Retinal pigment epithelial cell (primary cell): ENCODE data around the gene TBCD.
"Not testable (repeated sequence)": the region's sequence is repeated elsewhere in the genome, so short reads cannot be mapped to it uniquely, and the experiment has no call there.

ENCODE experiments used
- DNase-seq: peaks from one replicate; pipeline ENCODE4 v3.0.0-alpha.2; 2010; ENCODE audit warnings: low read depth
- H3K4me3 ChIP-seq: 2 replicates; pipeline ENCODE4 v1.5.1; 2011; ENCODE audit warnings: mild to moderate bottlenecking, low read length, control low read depth, moderate library complexity
- TF ChIP-seq, protein P1 (sequence below): conservative IDR thresholded peaks from 2 replicates; pipeline ENCODE4 v1.5.1; 2011; ENCODE audit warnings: low read depth, low read length, control low read depth, inconsistent platforms

Gene TBCD

DNA sequence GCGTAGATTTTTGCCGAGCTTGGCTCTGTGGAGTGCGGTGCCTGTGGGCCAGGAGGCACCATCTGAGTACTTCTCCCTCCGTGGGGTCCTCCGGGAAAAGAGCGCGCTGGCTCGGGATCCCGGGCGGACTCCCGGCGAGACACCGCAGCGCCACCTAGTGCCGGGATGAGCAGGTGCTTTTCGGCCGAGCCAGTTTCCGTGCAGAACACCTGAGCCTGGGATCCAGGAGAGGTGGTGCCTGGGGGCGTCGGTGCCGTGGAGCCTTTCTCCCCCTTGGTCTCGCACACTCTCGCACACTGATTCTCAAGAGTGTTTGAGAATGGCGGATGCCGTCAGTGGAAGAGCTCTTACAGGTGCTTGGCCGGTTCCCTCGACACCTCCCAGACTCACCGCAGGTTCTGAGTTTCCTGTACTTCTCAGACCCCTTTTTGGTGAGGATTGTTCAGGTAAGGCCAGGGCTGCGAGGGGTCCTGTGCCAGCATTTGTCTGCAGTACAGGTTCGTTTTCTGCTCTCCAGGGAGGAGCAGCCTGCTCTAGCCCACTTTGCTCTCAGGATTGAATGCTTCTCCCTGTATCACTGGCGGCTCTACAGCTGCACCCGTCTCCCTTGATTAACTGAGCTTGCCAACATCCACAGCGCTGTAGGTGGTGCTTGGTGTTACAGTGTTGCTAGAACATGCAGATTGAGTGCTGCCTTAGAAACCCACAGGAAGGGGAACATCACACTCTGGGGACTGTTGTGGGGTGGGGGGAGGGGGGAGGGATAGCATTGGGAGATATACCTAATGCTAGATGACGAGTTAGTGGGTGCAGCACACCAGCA lies 23.3 kb downstream of the TBCD start:
- peak overlapping the region; percentile 23 for H3K4me3 ChIP-seq
- no peak for DNase-seq
- TF ChIP-seq, protein P1, sequence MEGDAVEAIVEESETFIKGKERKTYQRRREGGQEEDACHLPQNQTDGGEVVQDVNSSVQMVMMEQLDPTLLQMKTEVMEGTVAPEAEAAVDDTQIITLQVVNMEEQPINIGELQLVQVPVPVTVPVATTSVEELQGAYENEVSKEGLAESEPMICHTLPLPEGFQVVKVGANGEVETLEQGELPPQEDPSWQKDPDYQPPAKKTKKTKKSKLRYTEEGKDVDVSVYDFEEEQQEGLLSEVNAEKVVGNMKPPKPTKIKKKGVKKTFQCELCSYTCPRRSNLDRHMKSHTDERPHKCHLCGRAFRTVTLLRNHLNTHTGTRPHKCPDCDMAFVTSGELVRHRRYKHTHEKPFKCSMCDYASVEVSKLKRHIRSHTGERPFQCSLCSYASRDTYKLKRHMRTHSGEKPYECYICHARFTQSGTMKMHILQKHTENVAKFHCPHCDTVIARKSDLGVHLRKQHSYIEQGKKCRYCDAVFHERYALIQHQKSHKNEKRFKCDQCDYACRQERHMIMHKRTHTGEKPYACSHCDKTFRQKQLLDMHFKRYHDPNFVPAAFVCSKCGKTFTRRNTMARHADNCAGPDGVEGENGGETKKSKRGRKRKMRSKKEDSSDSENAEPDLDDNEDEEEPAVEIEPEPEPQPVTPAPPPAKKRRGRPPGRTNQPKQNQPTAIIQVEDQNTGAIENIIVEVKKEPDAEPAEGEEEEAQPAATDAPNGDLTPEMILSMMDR: peak; percentile 88

DNA sequence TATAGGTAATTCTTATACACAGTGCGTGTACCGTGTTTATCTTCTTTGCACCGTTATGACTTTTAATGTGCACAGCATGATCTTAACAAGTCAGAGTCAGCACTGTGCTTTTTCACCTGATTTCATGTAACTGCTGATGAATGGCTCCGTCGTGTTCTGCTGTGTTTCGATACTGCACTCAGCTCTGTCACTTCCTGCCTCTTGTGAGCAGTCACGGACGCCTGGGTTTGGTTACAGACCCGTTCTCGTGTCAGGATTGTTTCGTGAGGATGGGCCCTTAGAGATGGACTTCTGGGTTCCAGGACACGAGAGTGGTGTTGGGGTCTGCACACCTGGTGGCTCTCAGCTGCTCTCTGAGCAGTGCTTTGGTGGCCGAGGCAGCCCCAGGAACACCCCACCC lies 24.6 kb downstream of the TBCD start:
- no peak for DNase-seq
- TF ChIP-seq, protein P1: no peak
- H3K4me3 ChIP-seq: no peak overlapping the region

DNA sequence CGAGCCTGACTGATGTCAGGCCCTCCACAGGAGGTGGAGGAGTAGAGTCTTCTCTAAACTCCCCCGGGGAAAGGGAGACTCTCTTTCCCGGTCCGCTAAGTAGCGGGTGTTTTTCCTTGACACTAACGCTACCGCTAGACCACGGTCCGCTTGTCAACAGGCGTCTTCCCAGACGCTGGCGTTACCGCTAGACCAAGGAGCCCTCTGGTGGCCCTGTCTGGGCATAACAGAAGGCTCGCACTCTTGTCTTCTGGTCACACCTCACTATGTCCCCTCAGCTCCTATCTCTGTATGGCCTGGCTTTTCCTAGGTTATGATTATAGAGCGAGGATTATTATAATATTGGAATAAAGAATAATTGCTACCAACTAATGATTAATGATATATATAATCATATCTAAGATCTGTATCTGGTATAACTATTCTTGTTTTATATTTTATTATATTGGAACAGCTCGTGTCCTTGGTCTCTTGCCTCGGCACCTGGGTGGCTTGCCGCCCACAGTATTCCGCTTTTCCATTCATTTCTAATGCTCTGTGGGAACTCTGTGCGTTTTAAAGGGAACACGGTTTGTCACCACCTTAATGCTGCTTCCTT lies 26.0 kb downstream of the TBCD start:
- DNase-seq, H3K4me3 ChIP-seq: not testable (repeated sequence)

DNA sequence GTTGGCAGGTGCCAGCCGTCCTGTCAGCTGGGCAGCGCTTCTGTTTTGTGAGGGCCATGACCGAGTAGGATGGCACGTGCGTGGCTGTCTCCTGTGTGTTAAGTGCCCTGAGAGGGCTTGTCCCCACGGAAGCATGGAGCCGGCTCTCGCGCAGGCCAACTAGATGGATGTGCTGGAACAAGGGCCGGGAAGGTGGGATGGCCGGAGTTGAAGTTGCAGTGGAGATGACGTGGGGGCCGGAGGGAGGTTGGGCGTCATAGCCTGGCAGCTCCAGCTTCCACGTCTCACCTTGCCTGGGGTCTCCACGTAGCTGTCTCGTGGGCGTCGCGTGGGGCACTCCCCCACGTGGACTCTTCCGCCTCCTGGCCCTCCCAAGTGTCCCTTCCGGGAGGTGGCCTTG lies 27.7 kb downstream of the TBCD start:
- TF ChIP-seq, protein P1: no peak
- DNase-seq: no peak

DNA sequence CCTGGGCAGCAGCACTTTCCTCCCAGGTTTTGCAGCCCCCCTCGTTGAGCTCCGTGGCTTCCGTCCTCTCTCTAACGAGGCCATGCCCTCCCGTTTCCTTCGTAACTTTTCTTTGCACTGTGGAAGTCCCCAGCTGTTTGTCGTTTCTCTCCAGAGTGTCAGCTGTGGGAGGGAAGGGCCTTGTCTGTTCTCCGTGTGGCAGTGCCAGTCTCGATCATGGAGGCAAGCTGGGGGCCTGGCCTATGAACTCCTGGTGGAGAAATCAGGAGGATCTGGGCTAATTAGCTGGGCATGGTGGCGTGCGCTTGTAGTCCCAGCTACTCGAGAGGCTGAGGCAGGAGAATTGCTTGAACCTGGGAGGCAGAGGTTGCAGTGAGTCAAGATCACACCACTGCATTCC lies 28.3 kb downstream of the TBCD start:
- no peak for DNase-seq
- H3K4me3 ChIP-seq: no peak overlapping the region
- TF ChIP-seq, protein P1: no peak

More for the DNA sequence above, 27.7 kb downstream of the TBCD start:
- H3K4me3 ChIP-seq: no peak overlapping the region

DNA sequence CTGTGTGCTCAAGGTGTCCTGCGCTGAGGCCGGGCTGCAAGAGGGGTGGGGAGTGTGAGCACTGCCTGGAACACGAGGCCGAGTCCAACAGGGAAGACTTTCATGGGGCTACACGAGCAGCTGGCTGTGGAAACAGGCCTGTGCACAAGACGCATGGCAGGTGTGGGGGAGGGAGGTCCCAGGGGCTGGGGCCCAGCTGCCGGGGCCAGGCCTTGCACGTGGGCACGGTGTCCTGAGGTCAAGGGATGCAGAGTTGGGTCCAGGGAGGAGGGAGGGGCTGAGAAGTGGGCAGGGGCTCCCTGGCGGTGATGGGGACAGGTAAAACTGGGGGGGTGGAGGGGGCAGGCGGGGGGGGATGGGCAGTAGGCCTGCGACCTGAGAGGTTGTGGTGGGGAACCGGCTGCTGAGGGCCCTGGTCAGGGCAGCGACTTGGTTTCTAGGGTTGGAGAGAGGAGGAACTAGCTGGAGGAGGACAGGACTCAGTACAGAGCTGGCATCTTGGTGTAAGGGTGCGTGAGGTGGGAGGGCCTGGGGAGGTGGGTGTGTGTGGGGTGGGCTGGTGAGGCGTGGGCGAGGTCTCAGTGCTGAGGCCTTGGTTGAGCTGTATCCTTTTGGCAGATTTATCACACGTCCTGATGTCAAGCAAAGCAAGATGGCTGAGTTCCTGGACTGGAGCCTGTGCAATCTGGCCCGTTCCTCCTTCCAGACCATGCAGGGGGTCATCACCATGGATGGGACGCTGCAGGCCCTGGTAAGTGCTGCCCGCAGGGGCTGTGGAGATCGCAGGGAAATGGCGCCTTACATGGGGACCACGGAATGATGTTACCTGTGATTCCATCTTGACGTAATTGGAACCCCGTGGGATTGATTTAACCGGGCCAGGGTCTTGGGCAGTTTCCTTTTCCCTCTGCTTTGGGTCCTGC lies 29.4 kb downstream of the TBCD start:
- DNase-seq: no peak
- TF ChIP-seq, protein P1: no peak
- H3K4me3 ChIP-seq: no peak overlapping the region

DNA sequence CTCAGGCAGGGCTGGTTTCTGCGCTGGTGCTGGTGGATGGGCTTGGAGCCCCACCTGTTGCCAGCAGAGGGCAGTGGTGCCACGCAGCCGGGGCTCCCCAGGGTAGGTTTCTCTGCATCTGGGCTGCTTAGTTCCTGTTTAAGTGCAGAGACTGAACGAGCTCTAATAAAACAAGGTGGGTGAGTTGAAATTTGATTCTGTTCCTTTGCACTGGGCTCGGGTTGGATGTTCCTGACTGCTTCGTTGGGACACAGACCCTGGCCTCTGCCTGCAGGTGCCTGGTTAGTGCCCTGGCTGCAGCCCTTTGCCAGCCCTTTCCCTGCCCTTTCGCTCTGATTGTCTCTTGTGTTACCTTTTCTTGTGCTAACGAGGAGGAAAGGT lies 30.0 kb downstream of the TBCD start:
- no peak overlapping the region for H3K4me3 ChIP-seq
- no peak for DNase-seq
- TF ChIP-seq, protein P1: peak; percentile 99
